ENCODE results near the gene CDR2.
A peak's percentile ranks its signal among the peaks of the same experiment; 100 is the strongest.

The CDR2 gene

DNA sequence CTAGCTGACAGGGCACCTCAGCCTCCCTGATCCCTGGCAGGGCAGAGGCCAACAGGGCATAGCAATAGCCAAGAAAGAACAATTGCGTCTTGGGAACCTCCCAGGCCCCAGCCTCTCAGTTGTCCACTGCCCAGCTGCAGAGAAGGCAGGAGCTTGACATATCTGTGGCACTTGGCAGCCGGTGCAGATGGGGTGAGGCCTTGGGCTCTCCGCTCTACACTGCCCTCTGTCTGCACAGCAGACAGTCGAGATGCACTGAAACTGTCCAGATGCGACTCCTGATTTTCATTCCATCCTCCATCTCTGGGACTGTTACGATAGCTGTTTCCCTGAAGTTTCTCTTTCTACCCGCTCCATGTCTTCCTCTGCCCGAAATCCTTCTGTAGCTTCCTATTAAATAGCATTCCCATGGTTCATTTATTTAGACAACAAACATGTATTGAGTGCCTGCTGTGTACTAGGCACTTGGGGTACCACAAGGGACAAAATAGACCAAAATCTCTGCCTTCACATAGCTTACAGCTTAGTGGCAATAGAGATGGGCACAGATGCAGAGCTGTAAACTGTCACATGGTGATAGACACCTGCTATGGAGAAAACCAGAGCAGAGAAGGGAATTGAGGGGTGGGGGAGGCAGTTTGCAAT lies 73.9 kb downstream of the CDR2 start:
- peak; percentile 19 for DNase-seq

DNA sequence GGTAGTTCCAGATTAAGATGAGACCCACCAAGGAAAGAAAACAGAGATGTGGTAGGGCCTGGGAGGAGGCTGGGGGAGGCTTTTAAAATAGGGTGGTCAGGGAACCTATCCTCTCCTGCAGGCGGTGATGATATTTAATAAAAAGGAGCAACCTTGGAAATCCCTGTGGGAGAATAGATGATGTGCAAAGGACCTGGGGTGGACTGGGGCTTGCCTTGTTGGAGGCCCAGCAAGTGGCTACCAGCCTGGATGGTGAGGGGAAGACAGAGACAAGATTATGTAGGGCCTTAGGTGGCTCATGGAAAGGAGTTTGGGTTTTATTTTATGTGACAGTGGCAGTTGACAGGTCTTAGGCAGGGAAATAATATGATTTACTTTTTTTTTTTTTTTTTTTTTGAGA lies 75.4 kb downstream of the CDR2 start:
- DNase-seq, result no peak

GRCh38 chr16:22297871-22298733 lies 76.3 kb downstream of the CDR2 start:
- DNase-seq, result peak; percentile 92

DNA sequence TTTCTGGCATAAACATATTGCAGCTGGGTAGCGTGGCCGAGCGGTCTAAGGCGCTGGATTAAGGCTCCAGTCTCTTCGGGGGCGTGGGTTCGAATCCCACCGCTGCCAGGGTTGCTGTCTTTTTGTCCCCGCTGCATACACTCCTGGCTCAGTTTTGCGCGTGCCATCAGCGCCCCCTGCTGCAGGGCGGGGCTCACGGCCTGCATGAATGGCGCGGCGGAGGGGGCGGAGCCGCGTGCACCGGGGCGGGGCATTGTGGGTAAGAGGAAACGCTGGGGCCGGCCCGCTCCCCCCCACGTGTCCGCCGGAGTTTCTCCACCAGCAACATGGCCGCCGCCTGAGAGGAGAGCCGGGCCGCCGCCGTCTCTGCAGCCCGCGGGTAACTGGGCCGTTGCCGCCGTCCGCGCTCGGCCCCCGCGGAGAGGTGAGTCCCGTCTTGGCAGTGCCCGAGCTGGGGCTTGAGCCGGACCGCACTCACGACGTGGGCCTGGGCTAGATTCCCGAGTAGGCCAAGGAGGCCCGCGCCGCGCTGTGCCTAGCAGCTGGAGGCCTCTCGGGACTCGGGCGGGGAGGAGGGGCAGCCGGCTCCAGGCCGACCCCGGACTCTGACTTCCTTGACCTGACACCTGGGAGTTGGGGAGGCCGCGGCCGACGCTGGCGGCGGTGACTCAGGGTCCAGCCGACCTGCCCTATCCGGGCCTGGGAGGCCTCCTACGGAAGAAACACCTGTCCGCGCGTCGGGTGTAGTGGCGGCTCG lies 77.1 kb downstream of the CDR2 start, which contains the start of gene POLR3E:
Gene POLR3E (plus strand): TSS at position 296 of the 757 bp plus-strand sequence. CDS start 5,560 bp downstream, outside the sequence.
- peak; percentile 94 for DNase-seq

DNA sequence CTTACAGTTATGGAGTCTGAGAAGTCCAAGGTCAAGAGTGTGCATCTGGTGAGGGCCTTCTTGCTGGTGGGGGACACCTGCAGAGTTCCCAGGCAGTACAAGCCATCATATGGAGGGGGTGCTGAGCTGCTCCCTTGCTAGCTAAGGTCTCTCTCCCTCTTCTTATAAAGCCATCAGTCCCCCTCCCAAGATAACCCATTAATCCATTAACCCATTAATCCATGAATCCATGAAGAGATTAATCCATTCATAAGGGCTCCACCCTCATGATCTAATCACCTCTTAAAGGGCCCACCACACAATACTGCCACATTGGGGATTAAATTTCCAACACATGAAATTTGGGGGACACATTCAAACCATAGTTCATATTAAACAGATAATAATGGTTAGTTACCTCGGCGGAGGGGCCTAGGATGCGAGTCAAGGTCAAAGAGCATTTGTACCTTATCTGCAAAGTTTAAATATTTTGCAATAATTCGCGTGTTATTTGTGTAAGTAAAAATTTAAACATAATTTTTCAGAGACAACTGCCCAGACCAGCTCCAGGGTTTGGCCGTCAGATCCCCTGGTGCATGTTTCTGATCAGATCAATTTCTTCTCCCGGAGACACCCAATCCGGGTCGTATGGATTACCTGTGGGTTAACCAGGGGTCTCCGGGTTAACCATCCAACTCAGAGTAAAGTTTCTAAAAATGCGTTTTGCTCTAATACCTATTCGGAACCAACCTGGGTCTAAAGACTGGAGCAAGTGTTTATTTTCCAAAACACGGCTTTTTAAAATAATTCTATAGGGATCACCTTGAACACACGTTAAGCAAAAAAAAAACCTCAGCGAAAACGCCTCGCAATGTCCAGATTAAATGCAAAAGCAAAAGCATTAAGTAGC lies 78.0 kb downstream of the CDR2 start:
- DNase-seq, result no peak

Measured in COR-L47 (cell line).